Measurements from ENCODE around the gene CCL24.
"Not testable (repeated sequence)": the region's sequence is repeated elsewhere in the genome, so short reads cannot be mapped to it uniquely, and the experiment has no call there.

CCL24 gene

GRCh38 chr7:75779516-75779915 lies 34.1 kb downstream of the CCL24 start:
- not testable (repeated sequence) for DNase-seq

DNA sequence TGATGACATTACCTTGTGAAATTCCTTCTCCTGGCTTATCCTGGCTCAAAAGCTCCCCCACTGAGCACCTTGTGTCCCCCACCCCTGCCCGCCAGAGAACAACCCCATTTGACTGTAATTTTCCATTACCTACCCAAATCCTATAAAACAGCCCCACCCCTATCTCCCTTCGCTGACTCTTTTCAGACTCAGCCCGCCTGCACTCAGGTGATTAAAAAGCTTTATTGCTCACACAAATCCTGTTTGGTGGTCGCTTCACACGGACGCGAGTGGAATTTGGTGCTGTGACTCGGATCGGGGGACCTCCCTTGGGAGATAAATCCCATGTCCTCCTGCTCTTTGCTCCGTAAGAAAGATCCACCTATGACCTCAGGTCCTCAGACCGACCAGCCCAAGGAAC lies 34.6 kb downstream of the CCL24 start:
- not testable (repeated sequence) for DNase-seq

DNA sequence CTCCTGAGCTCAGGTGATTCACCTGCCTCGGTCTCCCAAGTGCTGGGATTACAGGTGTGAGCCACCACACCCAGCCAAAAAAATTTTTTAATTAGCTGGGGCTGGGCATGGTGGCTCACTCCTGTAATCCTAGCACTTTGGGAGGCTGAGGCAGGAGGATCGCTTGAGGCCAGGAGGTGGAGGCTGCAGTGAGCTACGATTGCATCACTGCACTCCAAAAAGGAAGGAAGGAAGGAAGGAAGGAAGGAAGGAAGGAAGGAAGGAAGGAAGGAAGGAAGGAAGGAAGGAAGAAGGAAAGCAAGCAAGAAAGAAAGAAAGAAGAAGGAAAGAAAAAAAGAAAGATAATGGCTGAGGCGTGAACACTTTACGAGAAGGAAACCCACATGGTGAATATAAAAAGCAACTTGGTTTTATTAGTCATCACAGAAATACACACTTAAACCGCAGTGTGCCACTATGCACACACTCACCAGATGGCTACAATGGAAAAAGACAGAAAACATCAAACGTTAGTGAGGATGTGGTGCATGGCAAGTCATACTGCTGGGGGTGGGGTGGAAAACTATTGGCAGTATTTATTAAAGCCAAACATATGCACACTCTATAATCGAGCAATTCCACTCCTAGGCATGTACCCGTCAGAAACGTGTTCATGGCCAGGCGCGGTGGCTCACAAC lies 37.2 kb downstream of the CCL24 start:
- peak; percentile 17 for DNase-seq

- DNase-seq = not testable (repeated sequence)
These were observed 39.6 kb downstream of the CCL24 start for GRCh38 chr7:75773958-75774357.

DNA sequence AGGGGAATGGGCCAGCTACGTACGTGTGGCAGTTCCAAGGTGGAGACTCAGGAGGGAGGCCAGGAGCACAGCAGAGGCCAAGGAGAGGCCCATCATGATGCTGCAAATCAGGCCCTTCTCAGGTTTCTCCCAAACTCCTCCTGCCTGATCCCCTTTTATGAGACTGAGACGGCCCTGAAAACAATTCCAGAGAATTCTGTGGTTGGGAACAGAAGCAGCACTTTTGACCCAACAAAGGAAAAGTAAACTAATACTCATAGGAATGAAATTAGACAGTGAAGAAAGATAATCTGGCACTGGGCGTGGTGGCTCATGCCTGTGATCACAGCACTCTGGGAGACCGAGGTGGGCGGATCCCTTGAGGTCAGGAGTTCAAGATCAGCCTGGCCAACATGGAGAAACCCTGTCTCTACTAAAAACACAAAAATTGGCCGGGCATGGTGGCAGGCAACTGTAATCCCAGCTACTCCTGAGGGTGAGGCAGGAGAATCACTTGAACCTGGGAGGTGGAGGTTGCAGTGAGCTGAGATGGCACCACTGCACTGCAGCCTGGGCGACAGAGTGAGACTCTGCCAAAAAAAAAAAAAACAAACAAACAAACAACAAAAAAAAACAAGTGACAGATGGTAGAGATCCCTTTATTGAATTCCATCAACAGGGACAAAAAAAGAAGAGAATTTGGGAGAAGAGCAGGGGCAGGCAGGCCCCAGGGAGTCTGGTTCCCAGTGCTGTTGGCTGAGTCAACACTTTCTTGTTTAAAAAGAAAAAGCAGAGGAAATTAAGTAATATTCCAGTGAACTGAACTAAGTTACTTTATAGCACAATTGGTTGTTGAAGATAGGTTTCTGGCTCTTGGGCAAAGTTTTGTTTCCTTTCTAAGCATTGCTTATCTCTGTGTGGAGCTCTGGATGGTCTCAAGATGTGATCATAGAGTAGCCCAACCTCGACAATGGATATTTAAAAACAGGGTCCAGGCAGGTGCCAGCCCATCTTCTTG lies 41.2 kb downstream of the CCL24 start, which contains the start of gene CCL26:
CCL26 (minus strand) TSS at position 131 of the 997 bp plus-strand sequence; CDS start at position 96, 35 bp downstream.
- peak; percentile 14 for DNase-seq

- DNase-seq = no peak
These were observed 42.4 kb downstream of the CCL24 start for GRCh38 chr7:75771224-75771623.

GRCh38 chr7:75762350-75762917 lies 51.2 kb downstream of the CCL24 start:
- DNase-seq = peak; percentile 63

DNA sequence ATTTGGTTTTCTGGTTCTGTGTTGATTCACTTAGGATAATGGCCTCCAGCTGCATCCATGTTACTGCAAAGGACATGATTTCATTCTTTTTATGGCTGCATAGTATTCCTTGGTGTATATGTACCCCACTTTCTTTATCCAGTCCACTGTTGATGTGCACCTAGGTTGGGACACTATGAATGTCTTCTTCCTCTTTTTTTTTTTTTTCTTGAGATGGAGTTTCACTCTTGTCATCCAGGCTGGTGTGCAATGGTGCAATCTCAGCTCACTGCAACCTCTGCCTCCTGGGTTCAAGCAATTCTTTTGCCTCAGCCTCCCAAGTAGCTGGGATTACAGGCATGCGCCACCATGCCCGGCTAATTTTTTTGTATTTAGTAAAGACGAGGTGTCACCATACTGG lies 51.8 kb downstream of the CCL24 start:
- not testable (repeated sequence) for DNase-seq

Measured in hematopoietic multipotent progenitor cell treated with erythropoietin and hydrocortisone succinate and interleukin-3 and kit ligand, for 8 days (in vitro differentiated cells).